ENCODE data around the gene HSF2BP. TPM values are rescaled to one million over a fixed set of nuclear protein-coding genes. Genes with fewer than 3 reads are reported as not detected.
"Not testable (repeated sequence)": the region's sequence is repeated elsewhere in the genome, so short reads cannot be mapped to it uniquely, and the experiment has no call there.

The HSF2BP gene
- total RNA-seq, 4 donors from 2014 or later, result 0.35 to 0.67 TPM; not detected in 2

- Histone ChIP-seq H3K9me3 (no peaks in the 10 kb centered on the region), H3K4me1 (no peaks in the 10 kb centered on the region), H3K27me3 (no peaks in the 10 kb centered on the region), H3K4me3 (no peak overlapping the region), H3K36me3 (peaks cover 0 to 90% (median 2%) of the 10 kb centered on the region in 3 donors), H3K27ac (no peak overlapping the region)
- no peak for DNase-seq
- TF ChIP-seq CTCF (IDR thresholded peaks at IDR 0.05) (no peak), POLR2A (IDR thresholded peaks at IDR 0.05) (no peak)
Measured at GRCh38 chr21:43684424-43684823, 25.1 kb upstream of the HSF2BP start.

- no peak overlapping the region for H3K4me3 ChIP-seq
- no peaks in the 10 kb centered on the region for H3K9me3 ChIP-seq
- no peak for DNase-seq
- no peak for TF ChIP-seq CTCF (IDR thresholded peaks at IDR 0.05)
- no peak overlapping the region for H3K27ac ChIP-seq
- no peaks in the 10 kb centered on the region for H3K27me3 ChIP-seq
- H3K36me3 ChIP-seq, result peaks cover 0 to 80% (median 1%) of the 10 kb centered on the region in 3 donors
- H3K4me1 ChIP-seq, result no peaks in the 10 kb centered on the region
Measured at GRCh38 chr21:43681650-43682049, 22.4 kb upstream of the HSF2BP start.

- not testable (repeated sequence) for DNase-seq, H3K27ac ChIP-seq, H3K9me3 ChIP-seq, H3K4me1 ChIP-seq, H3K4me3 ChIP-seq, H3K27me3 ChIP-seq
- peaks cover 0 to 77% (median 0%) of the 10 kb centered on the region in 3 donors for H3K36me3 ChIP-seq
Measured at GRCh38 chr21:43680421-43680820, 21.1 kb upstream of the HSF2BP start.

GRCh38 chr21:43679951-43680350, 20.7 kb upstream of the HSF2BP start:
- H3K27ac ChIP-seq, result no peak overlapping the region
- TF ChIP-seq CTCF (IDR thresholded peaks at IDR 0.05) (no peak), POLR2A (IDR thresholded peaks at IDR 0.05) (no peak)
- no peaks in the 10 kb centered on the region for H3K9me3 ChIP-seq
- DNase-seq, result no peak
- H3K36me3 ChIP-seq, result peaks cover 0 to 77% (median 0%) of the 10 kb centered on the region in 3 donors
- H3K27me3 ChIP-seq, result no peaks in the 10 kb centered on the region
- H3K4me1 ChIP-seq, result no peaks in the 10 kb centered on the region
- H3K4me3 ChIP-seq, result no peak overlapping the region

GRCh38 chr21:43676391-43676790, 17.1 kb upstream of the HSF2BP start:
- DNase-seq, result no peak
- H3K36me3 ChIP-seq, result peaks cover 0 to 63% (median 0%) of the 10 kb centered on the region in 3 donors
- no peaks in the 10 kb centered on the region for H3K4me1 ChIP-seq
- no peaks in the 10 kb centered on the region for H3K9me3 ChIP-seq
- H3K27ac ChIP-seq, result no peak overlapping the region
- H3K4me3 ChIP-seq, result no peak overlapping the region
- H3K27me3 ChIP-seq, result no peaks in the 10 kb centered on the region
- TF ChIP-seq CTCF (IDR thresholded peaks at IDR 0.05), result no peak
- TF ChIP-seq POLR2A (IDR thresholded peaks at IDR 0.05), result no peak

- Histone ChIP-seq H3K9me3 (no peaks in the 10 kb centered on the region), H3K4me1 (no peaks in the 10 kb centered on the region), H3K36me3 (peaks cover 0 to 62% (median 0%) of the 10 kb centered on the region in 3 donors), H3K27ac (no peak overlapping the region), H3K27me3 (no peaks in the 10 kb centered on the region), H3K4me3 (no peak overlapping the region)
- no peak for DNase-seq
- no peak for TF ChIP-seq POLR2A (IDR thresholded peaks at IDR 0.05)
- TF ChIP-seq CTCF (IDR thresholded peaks at IDR 0.05), result no peak
Measured at GRCh38 chr21:43675871-43676270, 16.6 kb upstream of the HSF2BP start.
